ENCODE data around the gene LOXL1. TPM values are rescaled to one million over a fixed set of nuclear protein-coding genes. Genes with fewer than 3 reads are reported as not detected.

Gene LOXL1
- total RNA-seq, 2 donors from 2014 or later: 20.5 to 22.5 TPM

DNA sequence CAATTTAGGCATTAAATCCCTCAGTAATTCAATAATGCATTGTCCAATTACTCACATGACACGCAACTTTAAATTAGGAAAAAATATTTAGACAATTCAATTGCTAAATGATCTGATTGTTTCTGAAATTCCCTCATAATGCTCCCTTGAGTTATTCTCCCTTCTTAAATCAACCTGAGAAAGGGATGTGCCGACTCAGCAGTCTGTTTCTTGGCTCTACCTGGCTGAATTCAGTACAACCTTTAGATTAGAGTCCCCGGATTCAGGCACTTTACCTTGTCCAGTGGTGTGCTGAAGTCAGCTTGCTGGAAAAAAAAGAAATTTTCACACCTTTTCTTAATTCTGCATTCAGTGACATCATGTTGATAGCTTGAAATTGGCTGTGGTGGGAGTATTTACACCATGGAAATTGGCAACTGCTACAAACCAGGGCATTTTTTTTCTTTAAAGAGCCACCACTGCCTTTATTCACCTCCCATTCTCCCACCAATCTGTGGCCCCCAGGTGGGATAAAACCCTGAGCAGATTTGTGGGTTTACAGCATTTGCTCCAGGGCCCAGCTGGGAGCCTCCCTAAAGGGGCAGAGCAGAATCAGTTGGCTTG lies 20.9 kb upstream of the LOXL1 start:
- H3K9me3 ChIP-seq: no peaks in the 10 kb centered on the region
- no peak for TF ChIP-seq POLR2A (IDR thresholded peaks at IDR 0.05)
- TF ChIP-seq, protein P1, sequence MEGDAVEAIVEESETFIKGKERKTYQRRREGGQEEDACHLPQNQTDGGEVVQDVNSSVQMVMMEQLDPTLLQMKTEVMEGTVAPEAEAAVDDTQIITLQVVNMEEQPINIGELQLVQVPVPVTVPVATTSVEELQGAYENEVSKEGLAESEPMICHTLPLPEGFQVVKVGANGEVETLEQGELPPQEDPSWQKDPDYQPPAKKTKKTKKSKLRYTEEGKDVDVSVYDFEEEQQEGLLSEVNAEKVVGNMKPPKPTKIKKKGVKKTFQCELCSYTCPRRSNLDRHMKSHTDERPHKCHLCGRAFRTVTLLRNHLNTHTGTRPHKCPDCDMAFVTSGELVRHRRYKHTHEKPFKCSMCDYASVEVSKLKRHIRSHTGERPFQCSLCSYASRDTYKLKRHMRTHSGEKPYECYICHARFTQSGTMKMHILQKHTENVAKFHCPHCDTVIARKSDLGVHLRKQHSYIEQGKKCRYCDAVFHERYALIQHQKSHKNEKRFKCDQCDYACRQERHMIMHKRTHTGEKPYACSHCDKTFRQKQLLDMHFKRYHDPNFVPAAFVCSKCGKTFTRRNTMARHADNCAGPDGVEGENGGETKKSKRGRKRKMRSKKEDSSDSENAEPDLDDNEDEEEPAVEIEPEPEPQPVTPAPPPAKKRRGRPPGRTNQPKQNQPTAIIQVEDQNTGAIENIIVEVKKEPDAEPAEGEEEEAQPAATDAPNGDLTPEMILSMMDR (IDR thresholded peaks at IDR 0.05): no peak
- TF ChIP-seq POLR2AphosphoS5 (IDR thresholded peaks at IDR 0.05): no peak
- intact Hi-C loops (cut with DNase I): loop anchor here (5.0 kb wide), 2 partner anchors 33 to 198 kb away; partner anchors contain the start of gene TBC1D21
- H3K4me1 ChIP-seq (replicated peaks): no peaks in the 10 kb centered on the region
- no peak overlapping the region for H3K27ac ChIP-seq
- H3K36me3 ChIP-seq: no peaks in the 10 kb centered on the region
- H3K27me3 ChIP-seq (replicated peaks; ENCODE audit: insufficient read depth): no peaks in the 10 kb centered on the region
- no peak overlapping the region for H3K4me3 ChIP-seq
- 96% methylated on average over 3 of the region's 3 CpGs for WGBS
- DNase-seq (ENCODE audit: low spot score): no peak

DNA sequence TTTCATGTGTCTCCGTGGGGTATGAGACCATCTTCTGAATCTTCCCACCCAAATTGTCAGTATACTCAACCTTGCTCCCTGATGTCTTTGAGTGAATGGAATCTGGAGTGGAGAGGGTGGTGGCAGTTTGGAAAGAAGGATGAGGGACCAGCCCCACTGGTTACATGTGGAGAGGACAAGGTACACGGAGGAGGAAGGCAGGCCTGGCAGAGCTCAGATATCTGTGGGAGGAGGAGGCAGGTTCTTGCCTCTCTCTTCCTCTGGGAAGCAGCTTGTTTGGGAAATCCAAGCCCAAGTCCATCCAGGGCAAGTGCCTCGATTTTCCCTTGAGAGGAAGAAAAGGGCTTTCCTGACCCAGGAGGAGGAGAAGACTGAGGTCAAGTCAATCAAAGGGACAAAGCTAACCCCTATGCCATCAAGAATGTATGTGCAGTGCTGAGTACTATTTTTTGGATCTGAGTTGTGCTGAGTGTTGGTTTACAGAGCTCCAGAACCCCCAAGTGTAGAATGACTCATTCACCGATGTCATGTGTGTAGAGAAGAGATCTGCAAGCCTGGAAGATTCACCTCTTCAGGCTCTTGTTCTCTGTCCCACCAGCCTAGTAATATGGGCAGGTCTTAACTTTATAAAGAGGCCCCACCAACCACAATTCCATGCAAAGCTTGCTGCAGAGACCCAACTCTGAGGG lies 19.8 kb upstream of the LOXL1 start:
- no peak for DNase-seq (ENCODE audit: low spot score)
- intact Hi-C loops (cut with DNase I): loop anchor here (5.0 kb wide), 2 partner anchors 34 to 199 kb away; partner anchors contain the start of gene TBC1D21
- WGBS: 86% methylated on average over 4 of the region's 4 CpGs
- H3K36me3 ChIP-seq: no peaks in the 10 kb centered on the region
- no peaks in the 10 kb centered on the region for H3K27me3 ChIP-seq (replicated peaks; ENCODE audit: insufficient read depth)
- H3K4me3 ChIP-seq: no peak overlapping the region
- H3K9me3 ChIP-seq: no peaks in the 10 kb centered on the region
- no peaks in the 10 kb centered on the region for H3K4me1 ChIP-seq (replicated peaks)
- TF ChIP-seq, protein P1 (IDR thresholded peaks at IDR 0.05): no peak
- no peak for TF ChIP-seq POLR2A (IDR thresholded peaks at IDR 0.05)
- TF ChIP-seq POLR2AphosphoS5 (IDR thresholded peaks at IDR 0.05): no peak
- H3K27ac ChIP-seq: no peak overlapping the region

GRCh38 chr15:73907035-73907408 lies 19.2 kb upstream of the LOXL1 start:
- H3K4me1 ChIP-seq (replicated peaks): no peaks in the 10 kb centered on the region
- H3K27ac ChIP-seq: no peak overlapping the region
- no peak for DNase-seq (ENCODE audit: low spot score)
- WGBS: 86% methylated on average over 2 of the region's 2 CpGs
- H3K36me3 ChIP-seq: no peaks in the 10 kb centered on the region
- no peaks in the 10 kb centered on the region for H3K9me3 ChIP-seq
- TF ChIP-seq POLR2A (IDR thresholded peaks at IDR 0.05): no peak
- TF ChIP-seq, protein P1 (IDR thresholded peaks at IDR 0.05): no peak
- no peak for TF ChIP-seq POLR2AphosphoS5 (IDR thresholded peaks at IDR 0.05)
- no peak overlapping the region for H3K4me3 ChIP-seq
- no peaks in the 10 kb centered on the region for H3K27me3 ChIP-seq (replicated peaks; ENCODE audit: insufficient read depth)
- intact Hi-C loops (cut with DNase I): loop anchor here (5.0 kb wide), 2 partner anchors 35 to 200 kb away; partner anchors contain the start of gene TBC1D21

DNA sequence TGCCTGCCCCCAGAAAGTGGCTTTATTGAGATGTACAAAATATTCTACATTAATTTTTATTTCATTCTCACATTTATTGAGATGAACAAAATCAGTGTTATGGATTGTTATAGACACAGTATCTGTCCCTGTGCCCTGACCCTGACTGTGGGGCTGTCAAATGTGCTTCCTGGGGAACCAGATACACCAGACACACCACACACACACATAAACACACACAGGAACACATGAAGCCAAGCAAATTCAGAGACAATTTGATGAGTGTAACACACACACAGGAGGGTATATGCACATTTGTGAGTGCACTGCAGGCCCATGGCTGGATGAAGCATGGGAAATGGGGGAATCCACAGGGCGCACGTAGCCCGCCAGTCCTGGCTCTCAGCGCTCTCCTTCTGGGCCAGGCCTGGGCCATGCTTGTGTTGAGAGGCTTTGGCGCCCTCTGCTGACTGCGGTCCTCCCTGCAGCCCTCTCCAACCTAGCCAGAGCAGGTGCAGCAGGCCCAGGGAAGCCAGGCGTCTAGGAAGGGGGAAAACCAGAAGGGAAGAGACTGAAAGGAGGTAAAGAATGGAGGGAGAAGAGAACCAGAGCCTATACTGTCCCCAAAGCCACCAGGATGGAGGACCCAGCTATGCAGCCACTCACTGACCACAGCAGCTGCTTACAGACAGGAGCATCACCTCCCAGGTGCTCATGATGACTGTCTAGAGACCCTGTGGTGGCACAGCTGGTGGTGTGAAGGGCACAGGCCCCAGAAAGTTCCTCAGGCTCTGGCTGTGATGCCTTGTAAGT lies 18.0 kb upstream of the LOXL1 start:
- WGBS: 7% methylated on average over 7 of the region's 7 CpGs
- Histone ChIP-seq H3K27ac (no peak overlapping the region), H3K9me3 (no peaks in the 10 kb centered on the region), H3K4me1 (replicated peaks) (no peaks in the 10 kb centered on the region), H3K36me3 (no peaks in the 10 kb centered on the region), H3K27me3 (replicated peaks; ENCODE audit: insufficient read depth) (no peaks in the 10 kb centered on the region), H3K4me3 (no peak overlapping the region)
- peak; percentile 70 for DNase-seq (ENCODE audit: low spot score)
- TF ChIP-seq, protein P1 (IDR thresholded peaks at IDR 0.05): peak; percentile 66 to 91 (median 78)
- TF ChIP-seq POLR2A (IDR thresholded peaks at IDR 0.05) (no peak), POLR2AphosphoS5 (IDR thresholded peaks at IDR 0.05) (no peak)
- intact Hi-C loops (cut with DNase I): loop anchor here (5.0 kb wide), 2 partner anchors 36 to 201 kb away; partner anchors contain the start of gene TBC1D21

All from prostate gland (tissue), 2 donors.